GM23248 (cell line): ENCODE results near the gene LARP7.

ENCODE experiments used
- EZH2 ChIP-seq: fragments of 200-600 bp; sonication (generic); IDR thresholded peaks from 2 replicates; pipeline ENCODE4 v1.6.1; 2018; ENCODE audit warnings: antibody characterized with exemption, mild to moderate bottlenecking; ENCODE audit not compliant: insufficient read depth, poor library complexity, severe bottlenecking
- EZH2phosphoT487 ChIP-seq: fragments of 200-600 bp; sonication (generic); IDR thresholded peaks from 2 replicates; pipeline ENCODE4 v1.6.1; 2018; ENCODE audit warnings: antibody characterized with exemption, moderate library complexity, mild to moderate bottlenecking, low read depth; ENCODE audit not compliant: insufficient read depth

DNA sequence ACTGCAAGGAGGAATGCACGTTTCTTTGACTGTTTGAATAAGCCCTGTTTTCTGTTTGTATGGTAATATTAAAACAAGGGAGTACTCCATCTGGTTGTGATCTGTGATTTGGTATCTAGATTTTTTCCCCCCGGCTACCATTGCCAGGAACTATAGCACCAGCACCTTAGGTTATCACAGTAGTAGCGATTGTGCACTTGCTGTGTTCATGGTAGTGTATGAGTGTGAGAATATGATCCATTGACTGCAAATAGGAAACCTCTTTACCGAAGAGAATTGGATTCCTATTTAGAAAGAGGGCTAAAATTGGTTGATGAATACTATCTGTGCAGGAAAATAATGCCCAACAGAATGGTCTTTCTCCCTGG is 69.9 kb downstream of the LARP7 start:
- TF ChIP-seq EZH2phosphoT487 (no peak), EZH2 (no peak)
